HEK293 (cell line): Measurements from ENCODE around the gene RAF1.

Source experiments
- CTCF ChIP-seq: fragments of 450-650 bp; formaldehyde crosslinking; IDR thresholded peaks from 2 replicates; pipeline ENCODE4 v1.5.1; 2016; ENCODE audit warnings: missing biosample characterization, missing genetic modification characterization
- GLI4 ChIP-seq: fragments of 450-650 bp; formaldehyde crosslinking; IDR thresholded peaks from 2 replicates; pipeline ENCODE4 v1.5.1; 2016; ENCODE audit warnings: missing biosample characterization, missing genetic modification characterization
- PBX3 ChIP-seq: sonication (generic); formaldehyde crosslinking; IDR thresholded peaks from 2 replicates; pipeline ENCODE4 v1.8.1; 2022; ENCODE audit warnings: mild to moderate bottlenecking, moderate library complexity, missing genetic modification reagents
- TSHZ1 ChIP-seq: fragments of 450-650 bp; formaldehyde crosslinking; IDR thresholded peaks from 2 replicates; pipeline ENCODE4 v1.5.1; 2016; ENCODE audit warnings: missing biosample characterization, missing genetic modification characterization, borderline replicate concordance
- ZBTB26 ChIP-seq: fragments of 450-650 bp; formaldehyde crosslinking; optimal IDR thresholded peaks from 2 replicates; pipeline ENCODE3; 2016; ENCODE audit warnings: missing biosample characterization, mild to moderate bottlenecking, missing genetic modification characterization
- ZNF350 ChIP-seq: fragments of 450-650 bp; formaldehyde crosslinking; IDR thresholded peaks from 2 replicates; pipeline ENCODE4 v1.5.0; 2017; ENCODE audit warnings: missing biosample characterization, mild to moderate bottlenecking, missing genetic modification characterization

DNA sequence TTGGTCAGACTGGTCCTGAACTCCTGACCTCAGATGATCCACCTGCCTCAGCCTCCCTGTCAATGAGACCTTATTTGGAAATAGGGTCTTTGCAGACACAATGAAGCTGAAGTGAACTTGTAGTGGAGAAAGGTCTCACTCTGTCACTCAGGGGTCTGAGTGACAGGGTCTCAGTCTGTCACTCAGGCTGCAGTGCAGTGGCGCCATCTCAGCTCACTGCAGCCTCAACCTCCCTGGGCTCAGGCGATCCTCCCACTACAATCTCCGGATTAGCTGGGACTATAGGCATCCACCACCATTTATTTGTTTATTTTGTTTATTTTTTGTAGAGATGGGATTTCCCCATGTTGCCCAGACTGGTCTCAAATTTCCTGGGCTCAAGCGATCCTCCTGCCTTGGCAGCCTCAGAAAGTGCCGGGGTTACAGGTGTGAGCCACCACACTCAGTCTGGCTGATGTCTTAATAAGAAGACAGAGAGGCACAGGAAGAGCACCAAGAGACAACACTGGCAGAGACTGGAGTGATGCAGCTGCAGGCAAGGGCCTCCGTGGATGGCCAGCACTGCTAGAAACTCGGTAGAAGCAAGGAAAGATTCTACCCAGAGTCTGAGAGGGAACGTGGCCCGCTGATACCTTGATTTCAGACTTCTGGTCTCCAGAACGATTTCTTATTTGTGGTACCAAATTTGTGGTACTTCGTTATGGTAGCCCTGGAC, 26.2 kb upstream of the RAF1 start:
- TF ChIP-seq ZBTB26 (tag by site-specific recombination) (no peak), PBX3 (CRISPR knock-in tag) (no peak), TSHZ1 (tag by site-specific recombination) (no peak; the same call in 1 of the 2 replicates), GLI4 (tag by site-specific recombination) (no peak), CTCF (tag by site-specific recombination) (no peak), ZNF350 (tag by site-specific recombination) (no peak)
